Measurements from ENCODE around the gene ZNF142.

The ZNF142 gene

GRCh38 chr2:218655751-218656150, 3.7 kb downstream of the ZNF142 start:
- DNase-seq (ENCODE audit: low read depth): no peak

GRCh38 chr2:218648787-218649100, 10.7 kb downstream of the ZNF142 start:
- no peak for DNase-seq (ENCODE audit: low read depth)

- no peak for DNase-seq (ENCODE audit: low read depth)
Observed at GRCh38 chr2:218648088-218648786, 11.2 kb downstream of the ZNF142 start.

DNA sequence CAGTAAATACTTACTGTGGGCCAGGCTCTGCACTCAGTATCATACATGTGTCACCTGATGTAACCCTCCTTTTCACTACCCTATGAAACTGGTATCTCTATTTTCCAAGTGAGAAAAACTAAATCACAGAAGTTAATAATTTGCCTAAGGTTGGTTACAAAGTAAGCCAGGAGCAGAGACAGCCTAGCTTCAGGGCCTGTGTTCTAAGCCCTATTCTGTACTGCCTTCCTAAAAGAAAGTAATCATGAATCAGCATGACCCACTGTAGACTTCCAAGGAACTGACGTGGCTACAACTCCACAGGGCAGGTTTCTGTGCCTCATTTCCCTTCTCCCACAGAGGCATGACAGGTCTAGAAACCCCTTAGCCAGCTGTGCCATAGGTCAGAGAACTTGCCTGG, 14.3 kb downstream of the ZNF142 start:
- DNase-seq (ENCODE audit: low read depth): no peak

GRCh38 chr2:218644721-218645120, 14.7 kb downstream of the ZNF142 start:
- no peak for DNase-seq (ENCODE audit: low read depth)

DNA sequence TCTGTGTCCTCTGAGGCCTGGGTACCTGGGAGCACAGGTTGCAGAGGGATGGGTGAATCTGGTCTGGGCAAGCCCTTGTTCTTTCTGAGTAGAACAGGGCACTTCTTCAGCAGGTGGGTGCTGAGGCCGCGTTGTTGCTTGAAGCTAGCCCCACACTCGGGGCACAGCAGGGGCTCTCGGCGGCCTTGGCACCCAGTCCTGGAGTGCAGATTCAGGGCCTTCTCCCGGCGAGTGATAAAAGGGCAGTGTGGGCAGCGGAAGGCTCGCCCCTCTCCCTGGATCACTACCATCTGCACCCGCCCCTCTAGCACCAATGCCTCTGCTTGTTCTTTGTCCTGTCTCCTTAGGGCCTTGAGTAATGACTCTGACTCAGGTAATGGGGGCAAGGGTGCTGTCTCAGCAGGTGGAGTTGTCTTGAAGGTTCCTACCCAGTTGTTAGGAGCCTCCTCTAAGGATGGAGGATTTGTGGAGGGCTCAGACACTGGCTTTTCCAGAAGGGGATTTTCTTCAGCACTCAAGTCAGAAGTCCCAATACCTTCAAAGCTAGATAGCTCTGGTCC, 15.6 kb downstream of the ZNF142 start:
- DNase-seq (ENCODE audit: low read depth): no peak

DNA sequence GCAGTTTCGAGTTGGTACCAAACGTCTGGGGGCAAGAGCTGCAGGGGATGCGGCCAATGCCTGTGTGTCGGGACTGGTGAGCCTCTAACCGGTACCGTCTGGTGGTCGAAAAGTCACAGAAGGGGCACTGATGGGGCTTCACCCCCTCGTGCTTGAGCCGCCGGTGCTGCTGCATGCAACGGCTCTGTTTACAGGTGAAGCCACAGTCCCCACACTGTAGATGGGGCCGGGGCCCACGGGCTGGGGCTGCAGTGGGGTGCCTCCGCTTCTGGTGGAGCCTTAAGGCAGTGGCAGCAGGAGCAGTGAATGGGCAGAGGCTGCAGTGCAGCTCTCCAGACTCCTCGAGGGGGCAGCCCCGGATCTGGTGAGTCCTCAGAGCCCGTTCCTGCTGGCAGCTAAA, 16.6 kb downstream of the ZNF142 start:
- DNase-seq (ENCODE audit: low read depth): no peak

- DNase-seq (ENCODE audit: low read depth): no peak
Observed at GRCh38 chr2:218642121-218642656, 17.2 kb downstream of the ZNF142 start.

DNA sequence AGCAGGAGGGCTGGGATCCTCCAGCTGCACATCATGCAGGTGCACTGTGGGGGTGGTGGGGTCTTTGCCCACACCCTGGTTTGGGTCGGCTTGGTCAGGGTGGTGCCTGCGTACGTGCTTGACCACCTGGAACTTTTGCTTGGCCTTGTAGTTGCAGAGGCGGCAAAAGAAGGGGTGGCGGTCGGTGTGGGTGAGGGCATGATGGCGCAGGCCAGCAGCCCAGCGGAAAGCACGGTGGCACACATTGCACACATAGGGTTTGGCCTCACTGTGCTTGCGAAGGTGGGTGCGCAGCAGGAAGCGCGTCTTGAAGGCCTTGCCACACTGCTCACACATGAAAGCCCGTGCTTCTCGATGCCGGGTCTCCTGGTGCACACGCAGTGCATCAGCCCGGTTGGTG, 21.1 kb downstream of the ZNF142 start:
- DNase-seq (ENCODE audit: low read depth): no peak

- DNase-seq (ENCODE audit: low read depth): no peak
Observed at GRCh38 chr2:218635719-218636118, 23.7 kb downstream of the ZNF142 start.

DNA sequence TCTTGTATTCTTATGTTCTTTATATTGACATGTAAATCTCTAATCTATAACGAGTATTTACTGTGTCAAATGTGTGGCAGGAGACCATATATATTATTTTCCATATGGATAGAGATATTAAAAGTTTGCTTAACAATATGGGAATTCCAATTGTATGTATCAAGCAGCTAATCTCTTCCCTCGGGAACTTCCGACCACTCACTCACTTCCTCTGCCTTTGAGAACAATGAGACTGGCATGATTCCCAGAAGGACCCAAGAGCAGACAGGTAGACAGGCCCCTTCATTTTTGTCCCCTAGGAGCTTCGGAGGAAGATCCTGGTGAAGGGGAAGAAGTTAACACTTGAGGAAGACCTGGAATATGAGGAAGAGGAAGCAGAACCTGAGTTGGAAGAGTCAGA, 27.6 kb downstream of the ZNF142 start:
- no peak for DNase-seq (ENCODE audit: low read depth)

DNA sequence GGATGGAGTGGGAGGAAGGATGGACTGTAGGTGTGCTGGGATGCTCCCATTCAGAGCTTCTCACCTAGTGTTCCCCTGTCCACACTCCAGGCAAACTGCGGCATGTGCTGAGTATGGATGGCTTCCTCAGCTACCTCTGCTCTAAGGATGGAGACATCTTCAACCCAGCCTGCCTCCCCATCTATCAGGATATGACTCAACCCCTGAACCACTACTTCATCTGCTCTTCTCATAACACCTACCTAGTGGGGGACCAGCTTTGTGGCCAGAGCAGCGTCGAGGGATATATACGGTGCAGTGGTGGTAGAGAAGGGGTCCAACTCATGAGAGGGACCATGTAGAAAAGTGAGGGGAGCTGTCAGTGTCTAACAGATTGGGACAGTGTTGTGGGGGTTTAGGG, 31.5 kb downstream of the ZNF142 start:
- DNase-seq (ENCODE audit: low read depth): no peak

GRCh38 chr2:218626369-218626768, 33.1 kb downstream of the ZNF142 start:
- DNase-seq (ENCODE audit: low read depth): no peak

DNA sequence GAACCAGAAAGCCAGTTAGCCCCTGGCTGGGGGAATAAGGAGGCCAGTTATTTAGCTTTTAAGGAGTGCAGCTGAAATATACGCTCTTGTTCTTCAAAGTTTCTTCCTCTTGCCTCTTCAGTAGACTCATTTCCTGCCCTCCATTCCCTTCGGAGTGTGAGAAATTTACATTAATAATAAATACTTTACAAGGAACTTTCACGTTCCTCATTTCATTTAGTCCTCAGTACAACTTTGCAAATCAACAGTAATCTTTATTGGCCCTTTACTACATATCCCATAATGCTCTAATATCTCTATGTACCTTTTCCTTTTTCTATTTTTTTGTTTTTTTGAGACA, 36.1 kb downstream of the ZNF142 start:
- no peak for DNase-seq (ENCODE audit: low read depth)

DNA sequence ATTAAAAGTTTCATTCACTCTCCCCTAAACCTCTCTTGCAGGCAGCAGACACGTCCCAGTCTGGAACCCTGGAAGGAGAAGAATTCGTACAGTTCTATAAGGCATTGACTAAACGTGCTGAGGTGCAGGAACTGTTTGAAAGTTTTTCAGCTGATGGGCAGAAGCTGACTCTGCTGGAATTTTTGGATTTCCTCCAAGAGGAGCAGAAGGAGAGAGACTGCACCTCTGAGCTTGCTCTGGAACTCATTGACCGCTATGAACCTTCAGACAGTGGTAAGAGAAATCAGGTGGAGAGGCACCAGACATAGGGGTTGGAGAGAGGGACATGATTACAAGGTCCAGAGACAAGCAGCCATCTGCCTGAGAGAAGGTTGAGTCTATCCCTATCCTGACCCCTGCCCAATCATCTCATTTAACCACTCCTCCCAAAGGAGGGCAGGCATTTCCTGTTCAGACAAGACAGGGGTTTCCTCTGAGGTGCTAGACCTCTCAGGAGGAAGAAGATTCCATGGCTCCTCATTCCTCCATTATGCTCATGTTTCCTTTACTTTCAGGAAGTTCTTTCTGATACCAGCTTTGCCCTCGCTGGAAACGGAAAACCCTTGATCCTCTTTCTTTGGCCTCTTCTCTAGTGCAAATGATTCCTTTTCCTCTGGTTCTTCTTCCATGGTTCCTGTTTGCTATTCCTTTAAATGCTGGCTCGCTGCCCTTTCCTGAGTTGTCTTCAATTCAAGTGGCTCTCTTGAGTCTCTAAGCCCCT, 36.6 kb downstream of the ZNF142 start:
- no peak for DNase-seq (ENCODE audit: low read depth)

- DNase-seq (ENCODE audit: low read depth): no peak
Observed at GRCh38 chr2:218621007-218621406, 38.4 kb downstream of the ZNF142 start.

DNA sequence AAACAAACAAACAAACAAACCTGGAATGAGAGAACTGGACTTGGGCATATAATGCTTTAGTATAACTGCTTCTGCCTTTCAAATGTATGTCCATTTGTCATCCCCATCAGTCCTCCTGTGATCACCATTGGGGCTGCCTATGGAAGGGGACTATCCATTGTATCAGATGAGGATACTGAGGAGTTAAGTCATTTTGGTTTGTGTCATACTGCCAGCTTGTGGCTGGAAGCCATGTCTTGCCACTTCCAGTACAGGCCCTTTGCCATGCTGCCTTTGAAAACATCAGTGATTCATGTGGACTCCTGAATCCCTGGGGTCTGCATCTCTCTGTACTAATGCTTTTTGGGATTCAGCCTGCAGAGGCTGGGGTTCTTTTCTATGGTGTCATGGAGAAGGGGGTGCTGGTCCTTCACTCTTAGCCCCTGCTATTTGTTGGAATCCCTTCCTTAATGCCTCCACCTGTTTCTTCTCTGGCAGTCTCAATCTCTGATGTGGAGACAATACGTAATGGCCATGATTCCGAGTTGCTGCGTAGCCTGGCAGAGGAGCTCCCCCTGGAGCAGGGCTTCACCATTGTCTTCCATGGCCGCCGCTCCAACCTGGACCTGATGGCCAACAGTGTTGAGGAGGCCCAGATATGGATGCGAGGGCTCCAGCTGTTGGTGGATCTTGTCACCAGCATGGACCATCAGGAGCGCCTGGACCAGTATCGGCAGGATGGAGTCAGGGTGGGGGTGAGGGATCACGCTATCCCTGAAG, 41.1 kb downstream of the ZNF142 start:
- DNase-seq (ENCODE audit: low read depth): no peak

DNA sequence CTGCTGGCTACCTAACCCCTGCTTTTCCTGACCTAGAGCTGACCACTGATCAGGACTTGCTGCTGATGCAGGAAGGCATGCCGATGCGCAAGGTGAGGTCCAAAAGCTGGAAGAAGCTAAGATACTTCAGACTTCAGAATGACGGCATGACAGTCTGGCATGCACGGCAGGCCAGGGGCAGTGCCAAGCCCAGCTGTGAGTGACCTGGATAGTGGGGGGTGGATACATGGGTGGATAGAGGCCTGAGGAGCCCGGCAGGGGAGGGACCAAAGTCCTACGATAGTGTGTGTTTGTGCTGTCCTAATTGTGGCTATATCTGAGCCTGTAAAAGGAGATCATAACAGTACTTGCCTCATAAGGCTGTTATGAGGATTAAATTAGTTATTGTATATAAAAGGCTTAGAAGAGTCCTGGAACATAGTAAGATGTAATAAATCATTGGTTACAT, 43.5 kb downstream of the ZNF142 start:
- no peak for DNase-seq (ENCODE audit: low read depth)

GRCh38 chr2:218607436-218608115, 51.8 kb downstream of the ZNF142 start, which contains the start of gene PLCD4:
Gene PLCD4 (plus strand): TSS chr2:218607899. CDS start chr2:218615740, 7,841 bp downstream.
- DNase-seq (ENCODE audit: low read depth): no peak

- DNase-seq (ENCODE audit: low read depth): no peak
Observed at GRCh38 chr2:218605432-218605831, 54.0 kb downstream of the ZNF142 start.

All from stimulated activated CD8-positive, alpha-beta memory T cell treated with anti-CD3 and anti-CD28 coated beads, Interleukin-12 subunit alpha, Interleukin-12 subunit beta, amount 100 ng/mL, for 4 hours (primary cell).